Peyer's patch (tissue), 4 donors: Measurements from ENCODE around the gene CREBL2.

ENCODE experiments used
- POLR2A ChIP-seq, 2 donors: fragments of 450-650 bp; IDR thresholded peaks; one replicate each; pipeline ENCODE4 v1.5.1; 2017; ENCODE audit warnings: antibody characterized with exemption in 2 of 2, mild to moderate bottlenecking in 2 of 2, moderate library complexity in 2 of 2
- TF ChIP-seq, protein P1 (sequence below), 6 experiments: fragments of 450-650 bp in 4 of 6; fragments of 200-600 bp in 2 of 6; sonication (generic) in 1 of 6; IDR thresholded peaks; one replicate each; pipeline ENCODE4 v1.5.1; 2017 to 2019; ENCODE audit warnings: antibody characterized with exemption in 6 of 6, mild to moderate bottlenecking in 3 of 6, moderate library complexity in 1 of 6

GRCh38 chr12:12660201-12660600 lies 48.5 kb downstream of the CREBL2 start:
- TF ChIP-seq, protein P1, sequence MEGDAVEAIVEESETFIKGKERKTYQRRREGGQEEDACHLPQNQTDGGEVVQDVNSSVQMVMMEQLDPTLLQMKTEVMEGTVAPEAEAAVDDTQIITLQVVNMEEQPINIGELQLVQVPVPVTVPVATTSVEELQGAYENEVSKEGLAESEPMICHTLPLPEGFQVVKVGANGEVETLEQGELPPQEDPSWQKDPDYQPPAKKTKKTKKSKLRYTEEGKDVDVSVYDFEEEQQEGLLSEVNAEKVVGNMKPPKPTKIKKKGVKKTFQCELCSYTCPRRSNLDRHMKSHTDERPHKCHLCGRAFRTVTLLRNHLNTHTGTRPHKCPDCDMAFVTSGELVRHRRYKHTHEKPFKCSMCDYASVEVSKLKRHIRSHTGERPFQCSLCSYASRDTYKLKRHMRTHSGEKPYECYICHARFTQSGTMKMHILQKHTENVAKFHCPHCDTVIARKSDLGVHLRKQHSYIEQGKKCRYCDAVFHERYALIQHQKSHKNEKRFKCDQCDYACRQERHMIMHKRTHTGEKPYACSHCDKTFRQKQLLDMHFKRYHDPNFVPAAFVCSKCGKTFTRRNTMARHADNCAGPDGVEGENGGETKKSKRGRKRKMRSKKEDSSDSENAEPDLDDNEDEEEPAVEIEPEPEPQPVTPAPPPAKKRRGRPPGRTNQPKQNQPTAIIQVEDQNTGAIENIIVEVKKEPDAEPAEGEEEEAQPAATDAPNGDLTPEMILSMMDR (IDR thresholded peaks at IDR 0.05) = no peak
- no peak for TF ChIP-seq POLR2A (IDR thresholded peaks at IDR 0.05)
